Karpas-422 (cell line): ENCODE results near the gene GLIS2. TPM values are rescaled to one million over a fixed set of nuclear protein-coding genes. Genes with fewer than 3 reads are reported as not detected.

Experiments
- DNase-seq: peaks from one replicate; pipeline ENCODE4 v3.0.0-alpha.2; 2015
- H2AFZ ChIP-seq: fragments of 200-600 bp; sonication (generic); 2 replicates; pipeline ENCODE4 v1.6.1; 2014; ENCODE audit warnings: antibody characterized with exemption, low read length, mixed read lengths
- H3K27ac ChIP-seq: fragments of 200-600 bp; sonication (generic); 2 replicates; pipeline ENCODE4 v1.5.1; 2014; ENCODE audit warnings: mild to moderate bottlenecking, low read length, moderate library complexity
- H3K27me3 ChIP-seq: fragments of 200-600 bp; sonication (generic); 2 replicates; pipeline ENCODE4 v1.6.1; 2014; ENCODE audit warnings: low read length, mixed read lengths
- H3K36me3 ChIP-seq: fragments of 200-600 bp; sonication (generic); 2 replicates; pipeline ENCODE4 v1.6.1; 2014; ENCODE audit warnings: low read length, mixed read lengths; ENCODE audit not compliant: insufficient read depth
- H3K4me1 ChIP-seq: fragments of 200-600 bp; sonication (generic); 2 replicates; pipeline ENCODE4 v1.6.1; 2014; ENCODE audit warnings: mild to moderate bottlenecking, low read length, mixed read lengths
- H3K4me2 ChIP-seq: fragments of 200-600 bp; sonication (generic); 2 replicates; pipeline ENCODE4 v1.6.1; 2014; ENCODE audit warnings: low read length, low read depth, mild to moderate bottlenecking; ENCODE audit not compliant: poor library complexity, severe bottlenecking
- H3K4me3 ChIP-seq: fragments of 200-600 bp; sonication (generic); 2 replicates; pipeline ENCODE4 v1.5.1; 2014; ENCODE audit warnings: mild to moderate bottlenecking, antibody characterized with exemption, low read length, mixed read lengths
- H3K79me2 ChIP-seq: fragments of 200-600 bp; sonication (generic); 2 replicates; pipeline ENCODE4 v1.6.1; 2014; ENCODE audit warnings: mild to moderate bottlenecking, low read length, mixed read lengths
- H3K9ac ChIP-seq: fragments of 200-600 bp; sonication (generic); 2 replicates; pipeline ENCODE4 v1.6.0; 2014; ENCODE audit warnings: low read length
- H3K9me2 ChIP-seq: fragments of 200-600 bp; sonication (generic), shearing (Covaris generic); replicated peaks from 2 replicates; pipeline ENCODE4 v1.6.0; 2014; ENCODE audit warnings: mild to moderate bottlenecking, low read length, moderate library complexity; ENCODE audit not compliant: insufficient read depth
- H3K9me3 ChIP-seq: fragments of 300-700, 200-600 bp; sonication (generic); 2 replicates; pipeline ENCODE4 v1.6.1; 2014; ENCODE audit warnings: low read length, mixed read lengths
- H4K20me1 ChIP-seq: fragments of 200-600 bp; sonication (generic); 2 replicates; pipeline ENCODE4 v1.6.1; 2014; ENCODE audit warnings: mild to moderate bottlenecking, antibody characterized with exemption, low read length, low read depth; ENCODE audit not compliant: insufficient read depth
- total RNA-seq: library from RNA; depleted of rRNA; stranded (reverse); fragments of >200 nt; shearing (Covaris generic); gene quantifications from 2 replicates; pipeline ENCODE4 v1.2.3, GENCODE V29; 2014; ENCODE audit warnings: low replicate concordance

GLIS2 gene
- total RNA-seq, 1 experiment from 2014 or later: not detected

DNA sequence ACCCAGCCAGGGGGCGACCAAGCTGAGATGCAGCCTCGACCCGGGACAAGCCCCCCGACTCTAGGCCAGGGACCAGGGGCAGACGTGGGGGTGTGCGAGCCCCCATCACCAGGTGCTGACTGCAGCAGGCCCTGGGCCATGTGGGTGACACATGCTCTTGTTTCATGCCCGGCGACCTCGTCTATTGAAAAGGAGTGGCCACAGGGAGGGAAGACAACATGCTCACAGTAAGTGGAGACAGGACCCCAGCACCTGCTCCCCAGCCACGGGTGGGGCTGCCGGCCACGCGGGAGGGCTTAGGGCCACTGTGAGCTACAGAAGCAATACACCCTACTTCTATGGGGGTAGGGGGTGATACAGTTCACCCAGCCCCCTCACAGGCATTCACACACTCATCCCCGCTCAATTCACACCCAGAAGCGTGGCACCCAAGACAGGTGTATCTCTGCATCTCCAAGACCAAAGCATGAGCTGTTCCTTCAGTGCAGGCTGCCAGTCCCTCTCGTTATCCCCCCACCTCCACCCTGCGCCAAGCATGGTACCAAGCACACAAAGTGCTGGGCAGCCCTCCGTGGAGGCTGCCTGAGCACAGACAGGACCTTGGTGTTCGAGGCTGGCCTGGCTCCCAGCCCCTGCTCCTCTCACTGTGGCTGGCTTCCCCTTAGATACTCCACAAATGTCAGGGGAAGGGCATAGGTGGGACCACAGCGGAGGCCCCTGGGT, 69.4 kb downstream of the GLIS2 start:
- H3K79me2 ChIP-seq: no peaks in the 10 kb centered on the region
- H2AFZ ChIP-seq: no peak overlapping the region
- H3K27ac ChIP-seq: no peak overlapping the region
- no peaks in the 10 kb centered on the region for H3K27me3 ChIP-seq
- peaks cover 6% of the 10 kb centered on the region; the same call in 1 of the 2 replicates for H4K20me1 ChIP-seq
- H3K9ac ChIP-seq: no peak overlapping the region
- H3K4me3 ChIP-seq: no peak overlapping the region
- no peak overlapping the region for H3K4me2 ChIP-seq
- H3K36me3 ChIP-seq: no peaks in the 10 kb centered on the region
- H3K9me3 ChIP-seq: no peaks in the 10 kb centered on the region
- no peaks in the 10 kb centered on the region for H3K9me2 ChIP-seq
- no peak for DNase-seq
- H3K4me1 ChIP-seq: peaks cover 7% of the 10 kb centered on the region; the same call in 1 of the 2 replicates

DNA sequence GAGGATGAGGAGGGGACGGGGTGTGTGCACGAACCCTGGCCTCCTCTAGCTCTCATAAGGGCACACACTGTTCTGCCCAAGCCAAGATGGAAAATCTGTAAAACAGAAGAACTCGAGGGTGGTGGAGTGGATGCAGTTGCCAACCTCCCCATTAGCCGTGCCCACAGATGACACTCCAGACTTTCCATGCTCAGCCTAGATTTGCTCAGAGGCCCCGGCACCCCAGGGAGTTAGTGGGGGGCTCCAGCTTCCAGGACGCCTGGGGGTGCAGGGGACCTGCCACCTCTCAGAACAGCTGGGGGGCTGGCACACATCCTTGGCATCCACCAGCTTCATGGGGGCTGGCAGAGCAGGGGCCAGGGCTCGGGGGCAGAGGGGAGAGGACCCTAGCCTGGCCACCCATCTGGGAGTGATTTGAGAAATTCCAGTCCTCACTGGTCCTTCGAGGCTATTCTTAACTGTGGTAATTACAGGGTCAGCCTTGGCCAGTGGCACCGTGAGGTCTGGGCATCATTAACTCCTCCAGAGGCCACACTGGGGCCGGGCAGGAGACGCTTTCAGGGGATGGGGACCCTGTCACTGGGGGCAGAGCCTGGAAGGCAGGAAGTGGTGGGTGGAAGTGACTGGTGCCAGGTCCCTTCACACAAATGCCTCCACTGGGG, 70.1 kb downstream of the GLIS2 start:
- Histone ChIP-seq H3K36me3 (no peaks in the 10 kb centered on the region), H3K9ac (no peak overlapping the region), H3K9me3 (no peaks in the 10 kb centered on the region)

DNA sequence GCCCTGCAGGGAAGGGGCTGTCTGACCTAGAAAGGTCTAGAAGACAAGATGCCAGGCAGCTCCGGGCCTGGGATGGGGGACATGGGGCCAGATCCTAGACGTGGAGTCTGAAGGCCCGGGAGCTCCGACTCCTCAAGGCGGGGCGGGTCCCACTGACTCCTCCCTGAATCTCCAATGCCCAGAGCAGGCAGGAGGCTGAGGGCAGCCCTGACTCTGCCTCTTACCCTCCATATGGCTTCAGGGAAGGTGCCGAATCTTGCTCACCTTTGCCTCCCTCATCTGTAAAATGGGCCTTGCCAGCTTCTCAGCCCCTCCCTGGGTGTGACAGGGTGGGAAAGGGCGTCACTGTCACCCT, 70.6 kb downstream of the GLIS2 start:
- no peak overlapping the region for H2AFZ ChIP-seq
- H3K79me2 ChIP-seq: no peaks in the 10 kb centered on the region
- H3K27ac ChIP-seq: no peak overlapping the region
- H3K36me3 ChIP-seq: no peaks in the 10 kb centered on the region
- H3K9me3 ChIP-seq: no peaks in the 10 kb centered on the region
- H3K9ac ChIP-seq: no peak overlapping the region
- H4K20me1 ChIP-seq: no peaks in the 10 kb centered on the region
- H3K9me2 ChIP-seq: no peaks in the 10 kb centered on the region
- no peak for DNase-seq
- H3K4me1 ChIP-seq: peaks cover 7% of the 10 kb centered on the region; the same call in 1 of the 2 replicates
- H3K27me3 ChIP-seq: no peaks in the 10 kb centered on the region
- no peak overlapping the region for H3K4me2 ChIP-seq
- no peak overlapping the region for H3K4me3 ChIP-seq

More for the DNA sequence above, 70.1 kb downstream of the GLIS2 start:
- Histone ChIP-seq H2AFZ (no peak overlapping the region), H3K79me2 (no peaks in the 10 kb centered on the region), H4K20me1 (no peaks in the 10 kb centered on the region), H3K27me3 (no peaks in the 10 kb centered on the region), H3K4me3 (no peak overlapping the region), H3K4me2 (no peak overlapping the region), H3K4me1 (peaks cover 7% of the 10 kb centered on the region; the same call in 1 of the 2 replicates), H3K27ac (no peak overlapping the region), H3K9me2 (no peaks in the 10 kb centered on the region)
- DNase-seq: no peak

DNA sequence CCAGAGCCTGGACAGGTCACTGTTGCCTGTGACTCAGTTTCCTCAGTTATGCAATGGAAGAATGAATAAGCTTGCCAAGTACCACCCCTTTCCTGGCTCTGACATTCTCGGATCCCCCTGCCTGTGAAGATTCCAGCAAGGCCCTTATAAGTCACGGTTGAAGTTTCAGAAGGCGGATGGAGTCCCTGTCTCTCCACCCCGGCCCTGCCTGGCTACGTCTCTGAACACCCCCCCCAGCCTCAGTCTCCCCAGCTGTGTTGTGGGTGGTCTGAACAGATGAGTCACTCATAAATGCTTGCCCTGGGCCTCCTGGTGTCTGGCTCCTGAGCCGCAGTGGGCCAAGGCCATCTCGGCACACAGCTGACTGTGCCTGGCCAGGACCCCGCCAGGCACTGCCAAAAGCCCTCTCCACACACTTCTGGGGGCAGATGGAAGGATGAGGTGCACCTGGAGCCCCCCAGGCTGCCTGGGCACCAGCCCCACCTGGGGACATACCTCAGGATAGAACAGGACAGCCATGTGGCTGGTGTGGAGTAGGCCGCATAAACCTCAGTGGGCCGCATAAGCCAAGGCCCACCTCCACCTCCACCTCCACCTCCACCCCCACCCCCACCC, 71.2 kb downstream of the GLIS2 start:
- Histone ChIP-seq H3K27me3 (no peaks in the 10 kb centered on the region), H2AFZ (no peak overlapping the region), H3K9me2 (no peaks in the 10 kb centered on the region), H3K79me2 (no peaks in the 10 kb centered on the region), H3K4me1 (peaks cover 7% of the 10 kb centered on the region; the same call in 1 of the 2 replicates), H3K9me3 (no peaks in the 10 kb centered on the region), H3K36me3 (no peaks in the 10 kb centered on the region), H3K9ac (no peak overlapping the region), H3K27ac (no peak overlapping the region), H4K20me1 (no peaks in the 10 kb centered on the region), H3K4me2 (no peak overlapping the region), H3K4me3 (no peak overlapping the region)
- no peak for DNase-seq

DNA sequence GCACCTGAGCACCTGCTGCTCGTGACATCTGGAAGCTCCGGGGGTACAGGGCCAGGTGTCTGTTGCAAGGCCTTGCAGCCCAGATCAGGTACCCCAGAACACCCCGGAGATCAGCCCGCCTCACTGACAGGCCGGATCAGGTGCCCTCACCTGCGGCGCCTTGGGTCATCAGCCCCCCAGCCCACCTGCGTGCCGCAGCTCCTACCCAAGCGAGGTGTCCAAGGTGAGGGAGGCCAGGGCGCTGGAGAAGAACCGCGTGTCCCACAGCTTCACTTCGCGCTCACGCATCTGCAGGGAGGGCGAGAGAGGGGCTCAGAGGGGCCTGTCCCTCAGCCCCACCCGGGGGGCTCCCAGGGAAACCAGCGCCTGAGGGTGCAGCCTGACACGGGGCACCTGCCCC, 71.9 kb downstream of the GLIS2 start:
- no peak for DNase-seq
- no peak overlapping the region for H3K4me3 ChIP-seq
- H3K27me3 ChIP-seq: no peaks in the 10 kb centered on the region
- H3K4me2 ChIP-seq: no peak overlapping the region
- H3K9ac ChIP-seq: no peak overlapping the region
- no peaks in the 10 kb centered on the region for H3K79me2 ChIP-seq
- no peak overlapping the region for H3K27ac ChIP-seq
- H3K9me2 ChIP-seq: no peaks in the 10 kb centered on the region
- no peak overlapping the region for H2AFZ ChIP-seq
- H3K4me1 ChIP-seq: peaks cover 7% of the 10 kb centered on the region; the same call in 1 of the 2 replicates
- no peaks in the 10 kb centered on the region for H3K9me3 ChIP-seq
- H3K36me3 ChIP-seq: no peaks in the 10 kb centered on the region
- no peaks in the 10 kb centered on the region for H4K20me1 ChIP-seq

DNA sequence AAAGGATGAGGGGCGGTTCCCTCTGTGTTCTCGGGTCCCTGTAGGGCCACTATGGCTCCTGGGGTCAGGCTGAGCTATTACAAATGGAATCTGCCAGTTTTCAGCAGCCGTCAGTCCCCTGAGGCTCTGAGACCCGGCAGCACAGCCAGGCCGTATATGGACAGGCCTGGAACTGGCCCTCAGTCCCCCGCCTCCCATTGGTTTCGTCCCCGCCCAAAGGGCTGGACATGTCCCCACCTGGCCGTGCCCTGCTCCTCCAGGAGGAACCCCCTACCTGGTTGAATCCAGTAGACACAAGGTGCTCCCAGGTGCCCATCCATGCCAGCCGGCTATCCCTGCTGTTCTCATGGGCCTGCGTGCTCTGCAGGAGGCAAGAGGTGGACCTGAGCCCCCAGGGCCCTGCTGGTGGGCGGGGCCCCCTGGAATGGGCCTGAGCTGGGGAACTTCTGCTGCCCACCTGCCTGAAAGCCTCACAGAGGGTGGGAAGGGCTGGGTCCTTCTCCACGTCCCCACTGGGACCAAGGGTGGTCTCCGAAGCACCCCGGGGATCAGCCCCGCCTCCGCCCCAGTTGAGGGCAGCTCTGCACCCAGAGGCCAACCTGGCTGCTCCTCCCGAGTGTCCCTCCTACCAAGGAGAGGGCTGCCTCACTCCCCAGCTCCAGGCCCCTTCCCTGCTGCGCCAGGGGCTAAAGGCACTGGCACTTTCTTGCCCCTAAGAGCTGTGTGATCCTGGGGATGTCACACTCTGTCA, 72.6 kb downstream of the GLIS2 start:
- Histone ChIP-seq H3K4me3 (no peak overlapping the region), H3K9me3 (no peaks in the 10 kb centered on the region), H3K9ac (no peak overlapping the region), H3K79me2 (no peaks in the 10 kb centered on the region), H3K27me3 (no peaks in the 10 kb centered on the region), H3K4me2 (no peak overlapping the region), H3K9me2 (no peaks in the 10 kb centered on the region), H2AFZ (no peak overlapping the region), H3K4me1 (peaks cover 7% of the 10 kb centered on the region; the same call in 1 of the 2 replicates), H3K27ac (no peak overlapping the region), H4K20me1 (no peaks in the 10 kb centered on the region), H3K36me3 (no peaks in the 10 kb centered on the region)
- no peak for DNase-seq
